Muscle of leg (tissue), 11 donors: ENCODE data around the gene FNDC3B. TPM values are rescaled to one million over a fixed set of nuclear protein-coding genes. Genes with fewer than 3 reads are reported as not detected.

Source experiments
- DNase-seq: peaks from one replicate; pipeline ENCODE4 v3.0.0; 2013
- H3K27ac ChIP-seq: one replicate; pipeline ENCODE4 v1.5.1; 2013; ENCODE audit warnings: mild to moderate bottlenecking, low read length, control low read depth
- H3K27me3 ChIP-seq: one replicate; pipeline ENCODE4 v1.6.1; 2013; ENCODE audit warnings: low read length; ENCODE audit not compliant: control insufficient read depth, insufficient read depth
- H3K36me3 ChIP-seq: one replicate; pipeline ENCODE4 v1.6.1; 2013; ENCODE audit warnings: low read length; ENCODE audit not compliant: control insufficient read depth, insufficient read depth
- H3K4me1 ChIP-seq: one replicate; pipeline ENCODE4 v1.6.1; 2013; ENCODE audit warnings: low read length; ENCODE audit not compliant: control insufficient read depth, insufficient read depth
- H3K4me3 ChIP-seq: one replicate; pipeline ENCODE4 v1.5.1; 2013; ENCODE audit warnings: low read length, control low read depth
- H3K9me3 ChIP-seq: replicated peaks from 2 replicates; pipeline ENCODE4 v1.6.1; 2013; ENCODE audit warnings: low read depth, low read length; ENCODE audit not compliant: control insufficient read depth
- WGBS: methylation state at CpG from one replicate; pipeline ENCODE4 v1.1.5; 2013; ENCODE audit warnings: missing lambda C conversion rate; ENCODE audit not compliant: insufficient coverage; 5-methylcytosine and 5-hydroxymethylcytosine counted together
- polyA plus RNA-seq, 8 donors: library from polyadenylated mRNA; unstranded; fragments of 120-200 nt; gene quantifications; one replicate each; pipeline versions ENCODE4 v1.2.1 to v1.2.3, GENCODE V29; 2013; ENCODE audit warnings: inconsistent platforms in 1 of 8, low replicate concordance in 1 of 8; ENCODE audit not compliant: insufficient read length in 8 of 8, insufficient read depth in 1 of 8
- total RNA-seq: library from RNA; stranded (reverse); fragments of 120-200 nt; gene quantifications from one replicate; pipeline ENCODE4 v1.2.4, GENCODE V29; 2013

FNDC3B gene
- total and polyA plus RNA-seq, 9 donors: 35.1 to 98.8 (median 58.3) TPM

DNA sequence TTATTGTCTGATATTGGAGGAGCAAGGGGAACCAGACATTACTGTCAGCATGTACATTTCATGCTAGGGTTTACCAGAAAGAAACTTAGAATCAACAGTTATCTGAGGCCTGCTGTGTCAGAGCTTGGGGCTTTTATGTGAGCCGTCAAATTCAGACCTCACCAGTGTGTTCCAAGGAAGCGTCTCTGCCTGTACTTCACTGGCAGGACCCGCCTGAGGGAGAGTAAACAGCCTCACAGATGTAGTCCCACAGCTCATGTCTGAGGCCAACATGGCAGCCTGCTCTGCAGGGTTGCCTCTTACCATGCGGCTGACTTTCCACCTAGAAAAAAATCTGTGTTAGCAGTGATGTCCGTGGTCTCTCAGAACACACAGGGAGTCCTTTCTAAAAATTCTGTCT lies 334.5 kb downstream of the FNDC3B start:
- Histone ChIP-seq H3K27ac (no peak overlapping the region), H3K4me1 (peaks cover 5% of the 10 kb centered on the region), H3K9me3 (peaks cover 1% of the 10 kb centered on the region), H3K4me3 (no peak overlapping the region), H3K27me3 (no peaks in the 10 kb centered on the region), H3K36me3 (peaks cover 52% of the 10 kb centered on the region)
- WGBS: 88% methylated on average over 3 of the region's 5 CpGs
- no peak for DNase-seq

DNA sequence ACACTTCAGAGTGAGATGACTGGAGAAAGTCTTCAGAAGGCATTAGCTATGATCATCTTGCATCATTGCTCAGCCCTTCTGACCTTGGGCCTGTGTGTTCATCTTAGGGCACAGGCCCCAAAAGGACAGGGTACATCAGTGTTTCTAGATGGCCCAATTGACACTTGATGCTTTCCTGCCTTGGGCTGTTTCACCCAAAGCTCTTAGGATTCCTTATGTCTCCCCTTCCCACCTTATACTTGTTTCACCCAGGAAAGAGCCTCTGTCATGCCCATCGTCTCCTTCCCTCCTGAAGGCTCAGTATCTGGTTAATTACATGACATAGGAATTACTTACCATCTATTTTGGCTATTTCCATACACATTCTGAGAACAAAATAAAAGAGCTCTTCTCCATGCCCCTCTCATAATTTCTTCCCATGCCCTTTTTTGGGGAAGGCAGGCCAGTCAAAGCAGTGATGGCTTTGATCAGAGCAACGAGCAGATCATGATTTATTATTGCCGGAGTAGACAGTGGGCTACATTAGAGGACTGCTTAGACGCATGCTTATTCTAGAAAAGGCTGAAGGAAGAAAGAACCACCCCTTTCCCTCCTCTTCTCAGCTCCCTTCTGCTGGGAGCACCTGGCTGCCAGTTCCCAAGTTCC lies 335.9 kb downstream of the FNDC3B start:
- Histone ChIP-seq H3K36me3 (peaks cover 61% of the 10 kb centered on the region), H3K9me3 (peaks cover 11% of the 10 kb centered on the region), H3K4me3 (no peak overlapping the region), H3K4me1 (peaks cover 2% of the 10 kb centered on the region), H3K27ac (no peak overlapping the region), H3K27me3 (no peaks in the 10 kb centered on the region)
- DNase-seq: no peak
- WGBS: 80% methylated on average over 1 of the region's 4 CpGs

DNA sequence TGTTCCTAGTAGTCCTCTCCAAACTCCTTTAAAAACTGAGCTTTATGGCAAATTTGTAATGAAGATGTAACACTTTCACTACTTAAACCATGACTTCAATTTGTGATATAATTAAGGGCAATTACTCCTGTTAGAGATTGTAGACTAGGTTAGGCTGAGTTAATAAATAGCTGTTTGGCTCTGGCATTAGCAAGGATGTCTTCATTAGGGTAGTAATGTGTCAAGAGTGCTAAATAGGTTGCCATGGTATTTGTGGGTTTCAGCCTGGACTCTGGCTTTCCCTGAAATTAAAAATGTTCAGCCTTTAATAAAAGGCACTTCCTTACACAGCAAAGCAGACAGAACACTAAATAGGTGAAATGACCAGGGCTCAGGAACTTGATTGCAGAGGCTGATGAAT lies 337.0 kb downstream of the FNDC3B start:
- H3K36me3 ChIP-seq: peaks cover 68% of the 10 kb centered on the region
- peaks cover 11% of the 10 kb centered on the region for H3K9me3 ChIP-seq
- no peak overlapping the region for H3K27ac ChIP-seq
- H3K4me1 ChIP-seq: no peaks in the 10 kb centered on the region
- H3K4me3 ChIP-seq: no peak overlapping the region
- no peak for DNase-seq
- H3K27me3 ChIP-seq: no peaks in the 10 kb centered on the region

DNA sequence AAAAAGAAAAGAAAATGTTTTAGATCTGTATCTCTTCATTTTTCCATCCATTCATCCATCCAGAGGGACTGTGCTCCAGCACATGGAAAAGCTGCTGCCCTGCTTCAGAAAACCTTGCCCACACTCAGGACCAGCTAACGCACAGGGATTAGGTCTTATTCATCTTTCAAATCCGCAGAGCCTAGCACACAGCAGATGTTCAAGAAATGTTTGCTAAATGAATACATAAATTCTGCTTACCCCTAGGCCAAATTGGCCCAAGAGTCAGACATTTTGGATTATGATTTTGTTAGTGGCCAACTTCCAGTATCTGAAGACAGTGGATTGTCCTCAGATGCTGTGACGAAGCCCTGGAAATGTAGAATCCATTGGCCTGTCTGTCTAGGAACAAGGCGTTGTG lies 337.5 kb downstream of the FNDC3B start:
- Histone ChIP-seq H3K4me3 (no peak overlapping the region), H3K27me3 (no peaks in the 10 kb centered on the region), H3K27ac (no peak overlapping the region), H3K9me3 (peaks cover 11% of the 10 kb centered on the region), H3K4me1 (no peaks in the 10 kb centered on the region), H3K36me3 (peaks cover 64% of the 10 kb centered on the region)
- DNase-seq: peak; percentile 86
- WGBS: 61% methylated on average over 2 of the region's 4 CpGs

DNA sequence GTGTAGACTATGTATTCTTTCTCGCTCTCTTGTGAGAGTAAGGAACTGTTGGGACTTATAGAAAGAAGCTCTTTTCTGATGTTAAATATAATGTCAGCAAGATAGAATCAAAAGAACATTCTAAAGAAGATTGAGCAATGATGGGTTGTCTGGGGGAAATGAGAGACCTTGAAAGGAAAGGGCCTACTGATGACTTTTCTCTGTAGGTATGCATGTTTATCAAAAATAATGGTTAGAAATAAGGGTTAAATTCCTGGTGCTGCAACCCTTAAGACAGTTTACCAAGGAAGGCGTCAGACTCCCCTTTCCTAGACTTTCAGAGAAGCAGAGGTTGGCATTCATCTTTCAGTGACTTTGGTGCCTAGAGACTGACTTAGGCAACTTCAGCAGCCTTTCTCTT lies 339.1 kb downstream of the FNDC3B start:
- Histone ChIP-seq H3K9me3 (peaks cover 11% of the 10 kb centered on the region), H3K27me3 (no peaks in the 10 kb centered on the region), H3K27ac (no peak overlapping the region), H3K4me3 (no peak overlapping the region), H3K36me3 (peaks cover 55% of the 10 kb centered on the region), H3K4me1 (no peaks in the 10 kb centered on the region)
- WGBS: 83% methylated on average over 1 of the region's 2 CpGs
- DNase-seq: no peak

DNA sequence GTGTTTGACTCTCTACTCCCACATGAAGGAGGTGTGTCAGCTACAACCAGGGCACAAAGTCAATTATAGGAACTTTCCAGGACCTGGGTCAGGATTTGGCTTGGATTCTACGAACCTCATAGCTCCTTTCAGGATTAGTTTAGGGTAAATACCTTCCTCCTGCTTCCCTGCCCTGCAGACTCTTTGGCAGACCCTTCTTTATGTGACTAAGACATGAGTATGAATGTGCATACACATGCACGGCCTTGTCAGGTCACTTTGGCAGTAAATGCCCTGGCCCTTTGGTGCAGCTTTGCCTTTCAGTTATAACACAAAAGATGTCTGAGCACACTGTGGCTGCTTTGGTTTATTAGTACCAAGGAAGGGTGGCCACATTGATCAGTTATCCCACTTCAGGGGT lies 340.0 kb downstream of the FNDC3B start:
- DNase-seq: no peak
- Histone ChIP-seq H3K27me3 (no peaks in the 10 kb centered on the region), H3K36me3 (peaks cover 50% of the 10 kb centered on the region), H3K27ac (no peak overlapping the region), H3K4me1 (no peaks in the 10 kb centered on the region), H3K4me3 (no peak overlapping the region), H3K9me3 (peaks cover 11% of the 10 kb centered on the region)
- 100% methylated on average over 1 of the region's 2 CpGs for WGBS

DNA sequence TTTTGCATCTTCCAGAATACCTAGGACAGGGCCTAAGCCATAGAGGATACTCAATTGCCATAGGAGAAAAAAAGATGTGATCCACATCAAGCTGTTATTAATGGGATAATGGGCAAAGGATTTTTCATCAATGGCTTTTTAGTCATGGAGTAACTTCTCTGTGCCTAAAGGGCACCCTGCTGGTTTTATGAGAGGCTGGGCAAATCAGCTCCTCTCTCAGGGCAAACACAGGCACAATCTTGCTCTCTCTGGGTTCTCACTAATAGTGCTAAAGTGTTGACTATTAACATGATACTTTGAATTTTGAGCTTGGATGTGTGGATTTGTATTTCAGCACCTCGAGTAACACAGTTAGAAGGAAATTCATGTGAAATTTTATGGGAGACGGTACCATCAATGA lies 341.3 kb downstream of the FNDC3B start:
- no peak for DNase-seq
- Histone ChIP-seq H3K27ac (no peak overlapping the region), H3K4me1 (no peaks in the 10 kb centered on the region), H3K9me3 (peaks cover 11% of the 10 kb centered on the region), H3K4me3 (no peak overlapping the region), H3K27me3 (no peaks in the 10 kb centered on the region), H3K36me3 (peaks cover 41% of the 10 kb centered on the region)
- WGBS: 100% methylated on average over 2 of the region's 2 CpGs

DNA sequence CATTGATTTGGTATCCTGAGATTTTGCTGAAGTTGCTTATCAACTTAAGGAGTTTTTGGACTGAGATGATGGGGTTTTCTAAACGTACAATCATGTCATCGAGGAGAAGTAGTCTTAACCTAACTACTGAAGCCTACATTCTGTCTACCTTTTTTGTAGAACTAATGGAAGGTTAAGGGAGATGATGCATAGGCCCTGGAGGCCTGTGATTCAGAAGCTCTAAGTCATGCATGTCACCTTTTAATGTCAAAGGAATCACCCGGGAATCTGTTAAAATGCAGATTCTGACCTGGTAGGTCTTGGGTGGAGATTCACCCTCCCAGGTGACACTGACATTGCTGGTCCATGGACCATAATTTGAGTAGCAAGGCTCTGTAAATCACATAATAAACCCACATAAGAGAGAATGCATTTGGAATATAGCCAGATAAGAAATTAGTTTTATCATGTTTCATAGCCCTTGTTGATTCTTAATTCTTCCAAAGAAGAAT lies 344.0 kb downstream of the FNDC3B start:
- H3K36me3 ChIP-seq: peaks cover 29% of the 10 kb centered on the region
- no CpG with 5 or more reads among the region's 3 CpGs for WGBS
- no peak overlapping the region for H3K27ac ChIP-seq
- H3K4me3 ChIP-seq: no peak overlapping the region
- H3K27me3 ChIP-seq: no peaks in the 10 kb centered on the region
- no peak for DNase-seq
- peaks cover 11% of the 10 kb centered on the region for H3K9me3 ChIP-seq
- no peaks in the 10 kb centered on the region for H3K4me1 ChIP-seq

DNA sequence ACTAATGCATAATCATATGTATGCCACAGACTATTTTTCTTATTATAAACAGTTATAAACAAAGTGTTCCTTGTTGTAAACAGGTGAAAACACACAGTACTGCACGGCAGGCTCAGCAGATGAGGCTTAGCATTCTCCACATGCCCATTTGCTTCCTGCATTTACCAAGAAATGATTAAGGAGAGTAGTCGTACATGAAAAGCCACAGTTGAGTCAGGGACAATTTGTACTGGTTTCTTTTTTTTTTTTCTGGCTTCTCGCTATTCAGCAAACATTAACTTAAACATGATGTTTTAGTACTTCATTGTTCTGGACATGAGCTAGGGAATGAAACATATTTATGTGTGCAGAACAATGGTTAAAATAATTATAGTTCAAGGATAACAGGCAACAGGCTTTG lies 345.5 kb downstream of the FNDC3B start:
- no peak overlapping the region for H3K27ac ChIP-seq
- WGBS: no CpG with 5 or more reads among the region's 3 CpGs
- H3K36me3 ChIP-seq: peaks cover 14% of the 10 kb centered on the region
- H3K4me1 ChIP-seq: no peaks in the 10 kb centered on the region
- H3K27me3 ChIP-seq: no peaks in the 10 kb centered on the region
- H3K4me3 ChIP-seq: no peak overlapping the region
- peaks cover under 1% of the 10 kb centered on the region for H3K9me3 ChIP-seq
- DNase-seq: no peak

DNA sequence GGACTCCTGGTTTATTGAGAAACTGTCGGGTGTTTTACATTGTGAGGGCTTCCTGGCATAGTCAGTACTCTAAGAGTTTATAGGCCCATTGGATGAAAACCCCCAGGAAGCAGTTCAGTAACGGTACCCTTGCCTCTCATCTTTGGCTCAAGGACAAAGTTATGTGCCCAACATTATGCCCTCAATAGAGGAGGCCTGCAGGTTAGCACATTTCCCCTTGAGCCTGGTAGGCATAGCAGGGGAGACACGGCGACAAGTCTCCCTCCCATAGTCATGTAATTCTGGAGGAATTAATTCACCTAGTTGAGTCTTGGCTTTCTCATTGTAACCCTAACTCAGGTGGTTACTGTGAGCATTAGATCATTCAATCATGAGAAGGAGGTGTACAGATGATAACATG lies 348.4 kb downstream of the FNDC3B start:
- no peak overlapping the region for H3K27ac ChIP-seq
- no peaks in the 10 kb centered on the region for H3K4me1 ChIP-seq
- 88% methylated on average over 1 of the region's 4 CpGs for WGBS
- no peak for DNase-seq
- no peak overlapping the region for H3K4me3 ChIP-seq
- H3K9me3 ChIP-seq: no peaks in the 10 kb centered on the region
- peaks cover 8% of the 10 kb centered on the region for H3K36me3 ChIP-seq
- no peaks in the 10 kb centered on the region for H3K27me3 ChIP-seq
